GM19372 (cell line): ENCODE results near the gene CT83.

Source experiments
- ATAC-seq: cut with Tn5 transposase; IDR thresholded peaks from one replicate; pipeline ENCODE4 v1.9.1; 2021; ENCODE audit warnings: mild to moderate bottlenecking, low read depth, moderate library complexity; ENCODE audit not compliant: unreplicated experiment

Gene CT83

DNA sequence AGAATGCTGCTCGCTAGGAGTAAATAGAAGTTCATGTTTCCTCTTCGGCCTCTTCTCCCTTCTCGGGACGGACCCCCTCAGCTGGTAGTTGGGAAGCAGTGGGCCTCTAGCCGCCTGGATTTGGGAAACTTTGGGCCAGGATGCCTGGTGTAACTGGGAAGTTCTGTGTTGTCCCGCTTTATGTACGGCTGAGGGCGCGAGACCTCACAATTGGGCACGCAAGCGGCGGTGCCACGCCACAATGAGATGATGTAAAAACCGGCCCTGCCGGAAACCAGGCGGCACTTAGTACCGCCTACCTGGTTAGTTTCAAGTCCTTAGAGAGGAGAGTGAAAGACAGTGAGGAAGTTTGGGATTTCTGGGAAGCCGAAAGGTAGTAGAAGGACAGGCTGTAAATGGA lies at the start of gene CT83:
Gene CT83 (minus strand): TSS at position 155 of the 400 bp plus-strand sequence. CDS start 120 bp downstream, at position 35.
- no peak for ATAC-seq

DNA sequence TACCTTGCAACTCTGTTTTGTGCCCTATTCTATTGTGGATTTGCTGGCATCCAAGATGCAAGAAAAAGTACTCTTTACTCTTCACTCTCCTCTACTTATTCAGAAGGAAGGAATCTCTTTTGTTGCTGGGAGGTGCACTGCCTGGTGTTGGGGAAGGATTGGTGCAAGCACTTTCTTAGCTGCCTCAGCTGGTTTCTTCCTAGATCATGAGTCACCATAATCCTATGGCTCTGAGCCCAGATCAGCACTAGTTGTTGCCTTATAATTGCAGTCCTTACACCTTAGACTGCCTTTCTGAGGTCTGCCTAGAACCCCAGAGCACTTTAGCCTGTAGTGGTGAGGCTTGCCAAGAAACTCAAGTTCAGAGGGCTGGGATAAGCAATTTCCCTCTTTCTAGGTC lies 37.0 kb upstream of the CT83 start:
- ATAC-seq: no peak

GRCh38 chrX:116493271-116493670 lies 30.5 kb upstream of the CT83 start:
- no peak for ATAC-seq

DNA sequence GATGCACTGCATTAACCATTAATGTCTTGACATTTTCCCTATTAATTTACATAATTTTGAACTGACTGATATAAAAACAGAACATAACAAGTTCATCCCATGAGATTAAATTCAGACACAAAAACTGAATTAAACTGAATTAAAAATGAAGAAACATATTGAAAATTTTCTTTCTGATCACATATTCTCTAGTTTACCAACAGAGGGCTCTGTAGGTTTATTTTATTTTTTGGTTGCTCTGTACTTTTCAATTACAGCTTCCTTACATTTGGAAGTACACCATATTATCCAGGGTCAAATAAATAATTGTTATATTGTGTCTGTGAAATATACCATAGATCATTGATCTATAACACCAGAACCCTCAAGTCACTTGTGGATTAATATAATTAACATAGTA lies 27.3 kb upstream of the CT83 start:
- no peak for ATAC-seq

GRCh38 chrX:116480059-116480458 lies 17.3 kb upstream of the CT83 start:
- no peak for ATAC-seq

DNA sequence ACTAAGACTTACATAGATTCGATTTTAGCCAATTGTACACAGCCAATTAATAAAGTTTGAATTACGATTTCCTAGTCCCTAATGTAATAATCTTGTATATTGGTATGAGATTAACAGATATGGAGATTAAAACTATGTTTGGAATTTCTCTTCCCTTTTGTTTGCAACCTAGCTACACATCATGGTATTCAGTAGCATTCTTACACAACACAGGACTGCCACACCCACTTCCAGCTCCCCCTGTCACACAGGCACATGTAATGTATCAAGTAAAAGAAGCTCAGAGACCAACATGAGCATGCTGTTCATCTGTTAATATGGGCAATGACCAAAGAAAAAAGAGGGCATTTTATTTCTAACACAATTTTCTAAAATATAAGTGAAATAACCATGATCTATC lies 13.6 kb downstream of the CT83 start:
- no peak for ATAC-seq

DNA sequence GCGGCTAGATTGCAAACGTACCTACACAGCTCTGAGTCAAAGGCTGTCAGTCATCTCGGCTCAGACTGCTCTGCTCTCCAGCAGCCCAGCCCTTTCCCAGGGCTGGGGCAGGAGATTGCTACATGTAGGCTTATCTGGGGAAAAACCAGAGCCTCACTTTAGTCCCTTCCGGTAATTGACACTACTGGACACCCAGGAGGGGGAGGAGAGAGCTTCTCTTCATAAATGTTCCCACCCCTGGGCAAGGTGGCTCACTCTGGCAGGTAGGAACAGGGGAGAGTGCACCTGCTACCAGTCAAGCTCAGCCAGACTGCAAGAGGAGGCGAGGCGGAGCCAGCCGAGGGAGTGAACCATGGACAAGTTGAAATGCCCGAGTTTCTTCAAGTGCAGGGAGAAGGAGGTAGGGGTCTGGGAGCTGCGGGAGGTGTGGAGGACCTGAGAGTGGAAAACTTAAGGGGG lies 26.4 kb downstream of the CT83 start, which contains the start of gene SLC6A14:
Gene SLC6A14 (plus strand): TSS at position 249 of the 459 bp plus-strand sequence. CDS start 104 bp downstream, at position 353.
- ATAC-seq: no peak

- ATAC-seq: no peak
Measured at GRCh38 chrX:116435597-116435996, 27.2 kb downstream of the CT83 start.

GRCh38 chrX:116427978-116428377 lies 34.8 kb downstream of the CT83 start:
- ATAC-seq: no peak

DNA sequence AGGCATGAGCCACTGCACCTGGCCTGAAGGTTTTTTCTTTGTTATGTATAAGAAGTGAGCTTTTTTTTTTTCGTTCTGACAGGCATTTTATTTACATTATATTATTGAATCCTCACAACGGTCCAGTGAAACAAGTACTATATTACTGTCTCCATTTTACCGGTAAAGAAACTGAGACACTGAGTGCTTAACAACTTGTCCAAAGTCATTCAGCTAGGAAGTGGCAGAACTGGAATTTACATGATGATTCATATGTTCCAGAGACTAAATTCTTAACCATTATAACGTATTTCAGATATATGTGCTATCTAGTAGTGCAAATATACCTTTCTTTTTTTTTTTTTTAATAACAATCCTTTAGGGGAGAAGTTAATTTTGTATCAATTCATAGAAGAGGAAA lies 44.8 kb downstream of the CT83 start:
- ATAC-seq: no peak

- ATAC-seq: no peak
Measured at GRCh38 chrX:116417214-116417613, 45.6 kb downstream of the CT83 start.

DNA sequence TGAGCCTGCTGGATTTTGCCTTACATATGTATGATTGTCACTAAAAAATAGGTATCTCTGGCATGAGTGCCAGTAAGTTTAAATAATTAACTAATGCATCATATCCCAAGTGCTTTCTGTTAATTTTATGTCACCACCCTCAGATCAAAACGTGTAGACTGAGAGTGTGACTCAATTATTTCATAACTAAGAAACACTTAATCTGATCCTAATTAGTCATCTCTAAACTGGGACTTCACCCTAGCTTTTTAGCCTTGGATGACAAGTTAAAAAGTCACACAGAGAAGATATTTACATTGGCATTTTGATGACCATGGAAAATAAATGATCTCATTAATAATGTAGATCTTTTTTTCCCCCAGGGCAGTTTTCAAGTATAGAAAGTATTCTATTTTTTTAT lies 49.5 kb downstream of the CT83 start:
- no peak for ATAC-seq
